Activated CD4-positive, alpha-beta T cell treated with anti-CD3 and anti-CD28 coated beads, Interleukin-2, amount 10 ng/mL, durations not matched to agents 24 days and 14 days (primary cell): ENCODE results near the gene TLX3. TPM values are rescaled to one million over a fixed set of nuclear protein-coding genes. Genes with fewer than 3 reads are reported as not detected.
"Not testable (repeated sequence)": the region's sequence is repeated elsewhere in the genome, so short reads cannot be mapped to it uniquely, and the experiment has no call there.

Experiments
- DNase-seq: peaks from one replicate; pipeline ENCODE4 v3.0.0; 2022
- H3K27ac Mint-ChIP-seq: one replicate; pipeline ENCODE4 v1.8.0; 2022; ENCODE audit warnings: mild to moderate bottlenecking, mixed read lengths
- H3K27me3 Mint-ChIP-seq: one replicate; pipeline ENCODE4 v1.8.0; 2022; ENCODE audit warnings: mixed read lengths
- H3K36me3 Mint-ChIP-seq: one replicate; pipeline ENCODE4 v1.8.0; 2022; ENCODE audit warnings: low read depth, mild to moderate bottlenecking, mixed read lengths
- H3K4me1 Mint-ChIP-seq: one replicate; pipeline ENCODE4 v1.8.0; 2021; ENCODE audit warnings: mixed read lengths
- H3K4me3 Mint-ChIP-seq: one replicate; pipeline ENCODE4 v1.8.0; 2022; ENCODE audit warnings: mild to moderate bottlenecking, moderate library complexity, mixed read lengths
- H3K9me3 Mint-ChIP-seq: one replicate; pipeline ENCODE4 v1.8.0; 2021; ENCODE audit warnings: mixed read lengths
- intact Hi-C: fragments of 100-400 bp; cut with micrococcal nuclease; formaldehyde crosslinking; loops from one replicate; pipeline ENCODE4 v1.15.1; 2023
- total RNA-seq: library from RNA; stranded (reverse); gene quantifications from 2 replicates; pipeline ENCODE4 v1.2.3, GENCODE V29; 2022

The TLX3 gene
- total RNA-seq, 1 donor from 2014 or later: not detected

GRCh38 chr5:171288066-171288465 is 21.0 kb upstream of the TLX3 start:
- Mint-ChIP-seq H3K27me3 (peaks cover 9% of the 10 kb centered on the region), H3K36me3 (no peaks in the 10 kb centered on the region), H3K4me1 (no peaks in the 10 kb centered on the region), H3K9me3 (no peaks in the 10 kb centered on the region), H3K27ac (no peak overlapping the region), H3K4me3 (no peak overlapping the region)
- no peak for DNase-seq
- intact Hi-C loops: no loop called here

DNA sequence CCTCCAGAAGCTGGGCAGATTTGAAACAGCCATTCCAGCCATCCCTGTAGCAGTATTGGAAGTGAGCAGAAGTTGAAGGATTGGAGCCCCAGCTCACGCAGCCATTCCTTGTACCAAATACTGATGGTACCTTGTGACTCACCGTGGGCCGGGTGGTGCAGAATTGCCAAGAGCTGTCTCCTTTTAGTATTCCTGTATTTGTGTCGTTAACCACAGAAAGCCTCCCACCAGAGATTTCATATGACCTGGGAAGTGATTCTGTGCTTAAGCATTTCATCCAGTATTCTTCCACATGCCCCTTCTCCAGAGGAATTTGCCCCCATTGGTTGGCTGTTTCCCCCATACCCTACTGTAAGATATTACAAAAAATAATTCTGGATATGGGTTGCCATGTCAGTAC is 17.7 kb upstream of the TLX3 start:
- Mint-ChIP-seq H3K4me1 (no peaks in the 10 kb centered on the region), H3K9me3 (no peaks in the 10 kb centered on the region), H3K27me3 (peaks cover 13% of the 10 kb centered on the region), H3K36me3 (no peaks in the 10 kb centered on the region), H3K27ac (no peak overlapping the region), H3K4me3 (no peak overlapping the region)
- intact Hi-C loops: no loop called here
- no peak for DNase-seq

GRCh38 chr5:171295299-171295698 is 13.7 kb upstream of the TLX3 start:
- no peak overlapping the region for H3K4me3 Mint-ChIP-seq
- intact Hi-C loops: no loop called here
- H3K4me1 Mint-ChIP-seq: no peaks in the 10 kb centered on the region
- no peaks in the 10 kb centered on the region for H3K9me3 Mint-ChIP-seq
- H3K36me3 Mint-ChIP-seq: no peaks in the 10 kb centered on the region
- DNase-seq: no peak
- peaks cover 11% of the 10 kb centered on the region for H3K27me3 Mint-ChIP-seq
- no peak overlapping the region for H3K27ac Mint-ChIP-seq

DNA sequence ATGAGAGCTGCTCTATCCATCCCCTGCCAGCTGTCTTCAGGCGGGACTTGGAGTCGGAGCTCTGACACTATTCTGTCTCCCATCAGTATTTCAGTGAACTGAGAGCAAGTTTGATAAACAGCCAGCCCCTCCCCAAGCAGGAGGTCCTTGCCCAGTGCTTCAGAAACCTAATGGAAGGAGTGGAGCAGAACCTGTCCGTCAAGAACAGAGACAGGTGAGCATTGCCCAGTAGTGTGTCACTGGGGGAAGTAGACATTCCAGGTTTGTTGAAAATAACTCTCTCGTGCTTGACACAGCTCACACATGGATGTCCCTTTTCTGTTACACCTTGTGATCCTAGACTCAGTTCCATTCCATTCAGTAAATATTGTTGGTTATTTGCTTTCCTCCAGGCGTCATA is 13.2 kb upstream of the TLX3 start:
- Mint-ChIP-seq H3K9me3 (no peaks in the 10 kb centered on the region), H3K36me3 (no peaks in the 10 kb centered on the region), H3K4me3 (no peak overlapping the region), H3K27me3 (peaks cover 11% of the 10 kb centered on the region), H3K27ac (no peak overlapping the region), H3K4me1 (no peaks in the 10 kb centered on the region)
- intact Hi-C loops: no loop called here
- no peak for DNase-seq

GRCh38 chr5:171297941-171298340 is 11.1 kb upstream of the TLX3 start:
- DNase-seq, H3K4me1 Mint-ChIP-seq, intact Hi-C loops, H3K27ac Mint-ChIP-seq, H3K36me3 Mint-ChIP-seq, H3K9me3 Mint-ChIP-seq, H3K4me3 Mint-ChIP-seq: not testable (repeated sequence)
- H3K27me3 Mint-ChIP-seq: peaks cover 14% of the 10 kb centered on the region

- H3K9me3 Mint-ChIP-seq: no peaks in the 10 kb centered on the region
- no peak for DNase-seq
Observed at GRCh38 chr5:171299228-171299627, 9.8 kb upstream of the TLX3 start.

DNA sequence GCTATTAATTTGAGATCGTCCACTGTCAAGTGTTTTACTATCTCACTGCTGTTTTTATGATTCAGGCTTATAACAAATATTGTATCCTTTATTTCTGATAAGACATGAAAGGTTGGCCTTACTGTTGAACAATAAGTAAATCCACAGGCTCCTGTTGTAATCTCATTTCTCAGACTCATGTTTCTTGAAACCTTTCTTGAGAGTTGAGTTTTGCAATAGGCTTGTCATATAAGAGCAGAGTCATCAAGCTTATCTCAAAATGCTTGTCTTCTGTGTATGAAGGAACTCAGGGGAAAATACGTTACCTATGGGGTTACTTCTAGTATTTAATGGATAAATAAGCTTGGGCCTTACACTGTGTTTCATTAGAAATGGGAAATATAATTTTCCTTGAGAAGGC is 9.2 kb upstream of the TLX3 start:
- H3K4me1 Mint-ChIP-seq: no peaks in the 10 kb centered on the region
- no peaks in the 10 kb centered on the region for H3K36me3 Mint-ChIP-seq
- H3K27me3 Mint-ChIP-seq: peaks cover 21% of the 10 kb centered on the region
- intact Hi-C loops: no loop called here
- no peak overlapping the region for H3K27ac Mint-ChIP-seq
- H3K4me3 Mint-ChIP-seq: no peak overlapping the region
- H3K9me3 Mint-ChIP-seq: no peaks in the 10 kb centered on the region
- DNase-seq: no peak

More at GRCh38 chr5:171299228-171299627, 9.8 kb upstream of the TLX3 start:
- Mint-ChIP-seq H3K4me3 (no peak overlapping the region), H3K27me3 (peaks cover 18% of the 10 kb centered on the region), H3K4me1 (no peaks in the 10 kb centered on the region), H3K27ac (no peak overlapping the region), H3K36me3 (no peaks in the 10 kb centered on the region)
- intact Hi-C loops: no loop called here

GRCh38 chr5:171300358-171300757 is 8.7 kb upstream of the TLX3 start:
- H3K27me3 Mint-ChIP-seq: peaks cover 20% of the 10 kb centered on the region

GRCh38 chr5:171306166-171306565 is 2.9 kb upstream of the TLX3 start:
- intact Hi-C loops: no loop called here

More at GRCh38 chr5:171300358-171300757, 8.7 kb upstream of the TLX3 start:
- intact Hi-C loops: no loop called here
- Mint-ChIP-seq H3K36me3 (no peaks in the 10 kb centered on the region), H3K4me1 (no peaks in the 10 kb centered on the region), H3K9me3 (no peaks in the 10 kb centered on the region), H3K27ac (no peak overlapping the region), H3K4me3 (no peak overlapping the region)
- DNase-seq: no peak

DNA sequence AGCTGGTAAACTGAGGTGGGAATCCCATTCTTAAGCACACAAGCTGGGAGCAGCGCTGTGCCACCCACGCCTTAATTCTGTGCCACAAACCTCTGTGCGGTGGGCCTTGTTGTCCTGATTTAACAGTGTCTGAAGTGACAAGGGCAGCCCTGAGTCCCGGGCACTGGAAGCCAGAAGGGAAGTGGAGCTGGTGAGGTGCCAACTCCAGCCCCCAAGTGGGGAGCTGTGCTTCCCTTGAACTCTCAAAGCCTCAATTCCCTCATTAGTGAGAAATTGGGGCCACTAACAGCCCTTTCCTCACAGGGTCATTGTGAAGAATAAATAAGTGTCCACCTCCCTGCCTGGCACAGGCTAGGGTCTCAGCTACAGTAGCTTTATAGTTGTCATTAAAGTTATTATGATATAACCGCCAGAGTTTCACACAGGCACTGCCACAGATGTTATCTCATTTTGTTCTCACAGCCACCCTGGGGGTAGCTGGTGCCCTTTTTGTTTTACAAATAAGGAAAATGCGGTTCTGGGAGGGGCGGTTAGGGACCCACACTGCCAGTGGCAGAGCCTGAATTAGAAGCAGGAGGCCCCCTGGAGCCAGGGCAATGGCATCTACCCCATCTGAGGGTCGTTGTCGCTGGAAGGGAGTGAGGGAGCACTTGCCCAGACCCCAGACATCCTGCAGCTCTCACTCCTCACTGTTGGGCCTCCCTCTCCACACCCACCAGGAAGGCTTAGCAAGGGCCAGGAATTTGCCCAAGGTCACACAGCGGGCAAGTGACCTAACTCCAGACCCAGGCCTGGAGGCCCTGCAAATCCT is 2.1 kb upstream of the TLX3 start:
- H3K27ac Mint-ChIP-seq: no peak overlapping the region
- H3K4me1 Mint-ChIP-seq: peaks cover 5% of the 10 kb centered on the region
- no peaks in the 10 kb centered on the region for H3K9me3 Mint-ChIP-seq
- peaks cover 52% of the 10 kb centered on the region for H3K27me3 Mint-ChIP-seq
- H3K36me3 Mint-ChIP-seq: peaks cover 3% of the 10 kb centered on the region
- H3K4me3 Mint-ChIP-seq: no peak overlapping the region
- intact Hi-C loops: no loop called here
- no peak for DNase-seq

More at GRCh38 chr5:171306166-171306565, 2.9 kb upstream of the TLX3 start:
- Mint-ChIP-seq H3K4me1 (peaks cover 5% of the 10 kb centered on the region), H3K27ac (no peak overlapping the region), H3K36me3 (peaks cover 3% of the 10 kb centered on the region), H3K27me3 (peaks cover 54% of the 10 kb centered on the region), H3K4me3 (no peak overlapping the region), H3K9me3 (no peaks in the 10 kb centered on the region)
- DNase-seq: no peak

GRCh38 chr5:171307789-171308452 is 1.1 kb upstream of the TLX3 start:
- intact Hi-C loops: loop anchor here (2.0 kb wide), 1 partner anchor 29 kb away; no protein-coding TSS in a partner anchor
- H3K27me3 Mint-ChIP-seq: peaks cover 57% of the 10 kb centered on the region
- peaks cover 4% of the 10 kb centered on the region for H3K36me3 Mint-ChIP-seq
- H3K4me1 Mint-ChIP-seq: peaks cover 6% of the 10 kb centered on the region
- no peak for DNase-seq
- H3K9me3 Mint-ChIP-seq: peaks cover 2% of the 10 kb centered on the region
- no peak overlapping the region for H3K4me3 Mint-ChIP-seq
- H3K27ac Mint-ChIP-seq: peak overlapping the region; percentile 13

DNA sequence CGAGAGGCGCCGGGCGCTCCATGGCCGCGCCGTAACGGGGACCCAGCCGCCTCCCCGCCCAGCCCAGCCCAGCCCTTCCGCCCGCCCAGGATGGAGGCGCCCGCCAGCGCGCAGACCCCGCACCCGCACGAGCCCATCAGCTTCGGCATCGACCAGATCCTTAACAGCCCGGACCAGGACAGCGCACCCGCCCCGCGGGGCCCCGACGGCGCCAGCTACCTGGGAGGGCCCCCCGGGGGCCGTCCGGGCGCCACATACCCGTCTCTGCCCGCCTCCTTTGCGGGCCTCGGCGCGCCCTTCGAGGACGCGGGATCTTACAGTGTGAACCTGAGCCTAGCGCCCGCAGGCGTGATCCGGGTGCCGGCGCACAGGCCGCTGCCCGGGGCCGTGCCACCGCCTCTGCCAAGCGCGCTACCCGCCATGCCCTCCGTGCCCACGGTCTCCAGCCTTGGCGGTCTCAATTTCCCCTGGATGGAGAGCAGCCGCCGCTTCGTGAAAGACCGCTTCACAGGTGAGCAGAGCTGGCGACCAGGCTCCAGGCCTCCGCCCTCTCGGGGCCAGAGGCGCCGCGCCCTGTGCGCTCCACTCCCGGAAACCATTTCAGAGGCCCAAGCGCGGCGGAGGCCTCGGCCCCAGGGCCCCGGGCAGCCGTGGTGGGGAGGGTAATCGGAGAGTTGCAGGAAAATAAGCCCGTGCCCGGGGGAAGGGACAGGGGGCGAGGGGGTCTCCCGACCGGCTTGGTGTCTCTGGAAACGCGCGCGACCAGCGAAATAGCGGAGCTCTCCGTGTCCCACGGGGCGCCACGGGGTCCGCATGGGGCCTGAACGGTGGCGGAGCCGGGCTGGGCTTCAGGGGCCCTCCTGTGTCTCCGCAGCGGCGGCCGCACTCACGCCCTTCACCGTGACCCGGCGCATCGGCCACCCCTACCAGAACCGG is 496 bp downstream of the TLX3 start:
- intact Hi-C loops: loop anchor here (2.0 kb wide), 1 partner anchor 27 kb away; no protein-coding TSS in a partner anchor
- Mint-ChIP-seq H3K36me3 (peaks cover 8% of the 10 kb centered on the region), H3K4me3 (no peak overlapping the region), H3K4me1 (peaks cover 8% of the 10 kb centered on the region), H3K27ac (peak overlapping the region; percentile 29), H3K27me3 (peaks cover 65% of the 10 kb centered on the region), H3K9me3 (peaks cover 3% of the 10 kb centered on the region)
- no peak for DNase-seq

DNA sequence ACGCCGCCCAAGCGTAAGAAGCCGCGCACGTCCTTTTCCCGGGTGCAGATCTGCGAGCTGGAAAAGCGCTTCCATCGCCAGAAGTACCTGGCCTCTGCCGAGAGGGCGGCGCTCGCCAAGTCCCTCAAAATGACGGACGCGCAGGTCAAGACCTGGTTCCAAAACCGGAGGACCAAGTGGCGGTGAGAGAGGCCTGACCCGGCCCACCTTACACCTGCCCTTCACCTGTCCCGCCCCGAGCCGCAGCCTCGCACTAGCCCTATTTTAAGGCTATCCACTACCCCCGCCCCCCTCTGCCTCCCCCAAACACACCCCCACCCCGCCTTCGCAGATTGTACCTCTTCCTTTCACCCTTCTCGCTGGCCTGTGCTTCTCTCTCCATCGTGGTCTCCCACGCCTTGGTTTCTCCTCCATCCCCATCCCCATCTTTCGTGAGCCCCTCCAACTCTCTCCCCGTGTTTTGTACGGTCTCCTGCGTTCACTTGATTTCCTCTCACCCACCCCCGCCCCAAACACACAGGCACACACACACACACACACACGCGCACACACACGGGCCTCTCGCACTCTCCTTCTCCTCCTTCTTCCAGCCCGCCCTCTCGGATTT is 1.3 kb downstream of the TLX3 start:
- Mint-ChIP-seq H3K36me3 (peaks cover 8% of the 10 kb centered on the region), H3K9me3 (peaks cover 3% of the 10 kb centered on the region), H3K27ac (peak overlapping the region; percentile 73), H3K4me1 (peaks cover 8% of the 10 kb centered on the region), H3K27me3 (peaks cover 66% of the 10 kb centered on the region), H3K4me3 (peak overlapping the region; percentile 21)
- DNase-seq: peak; percentile 67
- intact Hi-C loops: no loop called here
